ENCODE measurements around the gene CCDC154. TPM values are rescaled to one million over a fixed set of nuclear protein-coding genes. Genes with fewer than 3 reads are reported as not detected.

The CCDC154 gene
- total RNA-seq, 2 experiments from 2014 or later = 0.85 to 1.1 TPM

GRCh38 chr16:1429012-1429411 is 15.3 kb downstream of the CCDC154 start:
- no peak for DNase-seq (ENCODE audit: low spot score)
- Histone ChIP-seq H4K20me1 (ENCODE audit: insufficient read depth, low read length) (no peaks in the 10 kb centered on the region), H3K4me2 (ENCODE audit: low read length) (no peak overlapping the region), H3K4me1 (ENCODE audit: insufficient read depth, low read length, poor library complexity, severe bottlenecking) (peaks cover 4% of the 10 kb centered on the region), H3K36me3 (ENCODE audit: insufficient read depth, low read length) (no peaks in the 10 kb centered on the region), H3K79me2 (ENCODE audit: insufficient read depth, low read depth, low read length) (no peaks in the 10 kb centered on the region), H2AFZ (ENCODE audit: low read length) (no peak overlapping the region), H3K27ac (ENCODE audit: low read depth, low read length, poor library complexity, severe bottlenecking) (no peak overlapping the region), H3K9me2 (ENCODE audit: insufficient read depth, low read length) (no peaks in the 10 kb centered on the region), H3K9me3 (ENCODE audit: low read length) (no peaks in the 10 kb centered on the region), H3K4me3 (ENCODE audit: low read depth, low read length, poor library complexity, severe bottlenecking) (no peak overlapping the region)
- ChIA-PET POLR2A (no interaction called here), CTCF (ENCODE audit: unreplicated experiment) (interaction anchor here (0.7 kb wide), 1 partner anchor 648 kb away, joined by 6 read pairs; no protein-coding TSS in a partner anchor)
- TF ChIP-seq EZH2phosphoT487 (IDR thresholded peaks at IDR 0.05; ENCODE audit: borderline replicate concordance, low read depth, low read length) = no peak
- no peak for TF ChIP-seq CTCF (conservative IDR thresholded peaks at IDR 0.05; ENCODE audit: low read length)
- no TSS peak for BruUV-seq (replicated peaks)
- intact Hi-C loops (cut with micrococcal nuclease; ENCODE audit: unreplicated experiment) = loop anchor here (10.0 kb wide), 1 partner anchor 186 kb away; the partner anchor contains the start of genes CRAMP1 and IFT140

DNA sequence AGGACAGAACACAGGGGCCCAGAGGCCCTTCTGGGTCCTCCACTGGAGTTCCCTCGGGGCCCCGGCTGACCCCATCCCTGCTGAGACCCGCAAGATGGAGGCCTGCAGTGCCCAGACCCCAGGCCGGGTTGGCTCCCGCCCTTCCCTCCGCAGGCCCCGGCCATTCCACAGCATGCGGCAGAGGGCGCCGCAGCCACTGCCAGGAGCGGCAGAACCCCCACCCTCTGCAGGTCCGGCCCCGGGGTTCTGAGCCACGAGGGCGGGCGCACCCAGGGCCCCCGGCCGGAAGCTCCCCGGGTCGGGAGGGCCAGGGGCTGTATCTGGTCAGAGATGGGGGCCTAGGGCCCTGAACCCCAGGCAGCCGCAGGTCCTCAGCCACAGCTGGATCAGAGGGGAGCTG is 15.8 kb downstream of the CCDC154 start:
- no peak overlapping the region for H2AFZ ChIP-seq (ENCODE audit: low read length)
- no peaks in the 10 kb centered on the region for H3K79me2 ChIP-seq (ENCODE audit: insufficient read depth, low read depth, low read length)
- H3K9me2 ChIP-seq (ENCODE audit: insufficient read depth, low read length) = no peaks in the 10 kb centered on the region
- H3K4me3 ChIP-seq (ENCODE audit: low read depth, low read length, poor library complexity, severe bottlenecking) = no peak overlapping the region
- H3K4me1 ChIP-seq (ENCODE audit: insufficient read depth, low read length, poor library complexity, severe bottlenecking) = peaks cover 4% of the 10 kb centered on the region
- no peaks in the 10 kb centered on the region for H4K20me1 ChIP-seq (ENCODE audit: insufficient read depth, low read length)
- H3K36me3 ChIP-seq (ENCODE audit: insufficient read depth, low read length) = no peaks in the 10 kb centered on the region
- H3K9me3 ChIP-seq (ENCODE audit: low read length) = no peaks in the 10 kb centered on the region
- no peak overlapping the region for H3K27ac ChIP-seq (ENCODE audit: low read depth, low read length, poor library complexity, severe bottlenecking)
- peak; percentile 49 for DNase-seq (ENCODE audit: low spot score)
- H3K4me2 ChIP-seq (ENCODE audit: low read length) = 0 out of 2 replicates have a peak overlapping the region, but pooled peaks have one; percentile 9
- BruUV-seq (replicated peaks) = no TSS peak
- ChIA-PET POLR2A (no interaction called here), CTCF (ENCODE audit: unreplicated experiment) (no interaction called here)
- intact Hi-C loops (cut with micrococcal nuclease; ENCODE audit: unreplicated experiment) = loop anchor here (10.0 kb wide), 1 partner anchor 186 kb away; the partner anchor contains the start of genes CRAMP1 and IFT140
- TF ChIP-seq CTCF (conservative IDR thresholded peaks at IDR 0.05; ENCODE audit: low read length) = peak; percentile 65
- TF ChIP-seq EZH2phosphoT487 (IDR thresholded peaks at IDR 0.05; ENCODE audit: borderline replicate concordance, low read depth, low read length) = no peak
